Stomach (tissue), 9 donors: ENCODE data around the gene SRL. TPM values are rescaled to one million over a fixed set of nuclear protein-coding genes. Genes with fewer than 3 reads are reported as not detected.

Source experiments
- DNase-seq, 2 donors: peaks; one replicate each; pipeline versions ENCODE4 v3.0.0 to v3.0.0-alpha.2; 2013 to 2019
- H3K27ac ChIP-seq, 5 donors: fragments of 200-600 bp in 4 of 5; sonication (generic) in 4 of 5; one replicate each; pipeline ENCODE4 v1.5.1; 2013 to 2019; ENCODE audit warnings: mild to moderate bottlenecking in 1 of 5, moderate library complexity in 1 of 5
- H3K27me3 ChIP-seq, 3 donors: fragments of 200-600 bp; sonication (generic); one replicate each; pipeline ENCODE4 v1.5.1; 2017 to 2019; ENCODE audit warnings: mixed run types in 1 of 3
- H3K36me3 ChIP-seq, 4 donors: fragments of 200-600 bp; sonication (generic); 1 replicate in 3 of 4; 2 replicates in 1 of 4; pipeline ENCODE4 v1.5.1; 2016 to 2019
- H3K4me1 ChIP-seq, 4 donors: fragments of 200-600 bp; sonication (generic); one replicate each; pipeline ENCODE4 v1.5.1; 2016 to 2019
- H3K4me3 ChIP-seq, 4 donors: fragments of 200-600 bp; sonication (generic) in 3 of 4; one replicate each; pipeline ENCODE4 v1.5.1; 2016 to 2019; ENCODE audit warnings: mild to moderate bottlenecking in 1 of 4
- H3K9me3 ChIP-seq, 4 donors: fragments of 200-600 bp; sonication (generic); one replicate each; pipeline ENCODE4 v1.5.1; 2016 to 2019
- CTCF ChIP-seq, 7 experiments: fragments of 450-650 bp in 4 of 7; fragments of 200-600 bp in 3 of 7; sonication (generic) in 3 of 7; IDR thresholded peaks; one replicate each; pipeline ENCODE4 v1.5.1; 2016 to 2019; ENCODE audit warnings: antibody characterized with exemption in 7 of 7, control low read depth in 2 of 7, mild to moderate bottlenecking in 1 of 7
- EP300 ChIP-seq: sonication (generic); formaldehyde crosslinking; IDR thresholded peaks from one replicate; pipeline ENCODE4 v1.6.1; 2017; ENCODE audit warnings: antibody characterized with exemption
- POLR2A ChIP-seq, 4 donors: fragments of 450-650 bp; IDR thresholded peaks; one replicate each; pipeline ENCODE4 v1.6.1; 2016; ENCODE audit warnings: antibody characterized with exemption in 4 of 4, control low read depth in 2 of 4, mild to moderate bottlenecking in 1 of 4, moderate library complexity in 1 of 4
- POLR2AphosphoS5 ChIP-seq, 3 donors: sonication (generic); formaldehyde crosslinking; IDR thresholded peaks; one replicate each; pipeline ENCODE4 v1.6.1; 2016; ENCODE audit warnings: antibody characterized with exemption in 3 of 3
- WGBS, 5 donors: extraction: QIAGEN DNeasy Blood & Tissue Kit in 3 of 5; methylation state at CpG; one replicate each; pipeline versions ENCODE4 v1.1.5 to v1.1.7; 2013 to 2018; 5-methylcytosine and 5-hydroxymethylcytosine counted together
- intact Hi-C: fragments of 100-400 bp; cut with DNase I; formaldehyde crosslinking; loops from one replicate; pipeline ENCODE4 v1.15.1; 2023; ENCODE audit warnings: low total_unique reads
- polyA plus RNA-seq, 3 donors: library from polyadenylated mRNA; stranded (reverse); fragments of 200-250 nt; gene quantifications; one replicate each; pipeline ENCODE4 v1.2.3, GENCODE V29; 2013
- total RNA-seq, 5 donors: library from RNA; depleted of rRNA; stranded (reverse); fragments of >200 nt; gene quantifications; one replicate each; pipeline versions ENCODE4 v1.1.0 to v1.2.3, GENCODE V29; 2014 to 2016
- donor health status: healthy with polysubstance abuse.
- donor health status: Bipolar disorder and iron deficiency.
- donor health status: healthy.

SRL gene
- total and polyA plus RNA-seq, 8 donors, result 0.31 to 1.5 (median 0.65) TPM; not detected in 4

- Histone ChIP-seq H3K4me3 (no peak overlapping the region), H3K9me3 (no peaks in the 10 kb centered on the region), H3K36me3 (no peaks in the 10 kb centered on the region), H3K27ac (no peak overlapping the region), H3K27me3 (no peaks in the 10 kb centered on the region), H3K4me1 (no peaks in the 10 kb centered on the region)
- no peak for TF ChIP-seq EP300
- no peak for TF ChIP-seq POLR2AphosphoS5 (IDR thresholded peaks at IDR 0.05)
- TF ChIP-seq POLR2A (IDR thresholded peaks at IDR 0.05), result no peak
- TF ChIP-seq CTCF (IDR thresholded peaks at IDR 0.05), result no peak
- 91 to 95% (median 94%) methylated on average over 10 of the region's 10 CpGs for WGBS, 5 donors
- intact Hi-C loops, result no loop called here
- no peak for DNase-seq
Observed at GRCh38 chr16:4147236-4147635, 94.6 kb downstream of the SRL start.

- intact Hi-C loops, result no loop called here
- 68 to 78% (median 71%) methylated on average over 5 of the region's 5 CpGs for WGBS, 5 donors
Observed at GRCh38 chr16:4142268-4142667, 99.6 kb downstream of the SRL start.

GRCh38 chr16:4141604-4142003, 100.3 kb downstream of the SRL start:
- TF ChIP-seq CTCF (IDR thresholded peaks at IDR 0.05), result no peak
- TF ChIP-seq POLR2AphosphoS5 (IDR thresholded peaks at IDR 0.05), result no peak
- TF ChIP-seq POLR2A (IDR thresholded peaks at IDR 0.05), result no peak
- TF ChIP-seq EP300, result no peak
- no peak for DNase-seq
- no peaks in the 10 kb centered on the region for H3K36me3 ChIP-seq
- no peak overlapping the region for H3K4me3 ChIP-seq
- H3K4me1 ChIP-seq, result peaks cover 0 to 3% (median 0%) of the 10 kb centered on the region in 4 donors
- no peaks in the 10 kb centered on the region for H3K27me3 ChIP-seq
- intact Hi-C loops, result no loop called here
- no peak overlapping the region for H3K27ac ChIP-seq
- 92 to 98% (median 96%) methylated on average over 12 of the region's 12 CpGs for WGBS, 5 donors
- H3K9me3 ChIP-seq, result peaks cover 0 to 4% (median 0%) of the 10 kb centered on the region in 4 donors

More at GRCh38 chr16:4142268-4142667, 99.6 kb downstream of the SRL start:
- no peaks in the 10 kb centered on the region for H3K27me3 ChIP-seq
- peaks cover 0 to 4% (median 0%) of the 10 kb centered on the region in 4 donors for H3K9me3 ChIP-seq
- no peak overlapping the region for H3K27ac ChIP-seq
- no peaks in the 10 kb centered on the region for H3K4me1 ChIP-seq
- no peaks in the 10 kb centered on the region for H3K36me3 ChIP-seq
- TF ChIP-seq EP300 (no peak), POLR2A (IDR thresholded peaks at IDR 0.05) (no peak), POLR2AphosphoS5 (IDR thresholded peaks at IDR 0.05) (no peak), CTCF (IDR thresholded peaks at IDR 0.05) (no peak)
- H3K4me3 ChIP-seq, result no peak overlapping the region
- peak in 1 of 2 donors; percentile 12 for DNase-seq

GRCh38 chr16:4140652-4141051, 101.2 kb downstream of the SRL start:
- Histone ChIP-seq H3K27me3 (no peaks in the 10 kb centered on the region), H3K4me3 (no peak overlapping the region), H3K9me3 (peaks cover 0 to 4% (median 0%) of the 10 kb centered on the region in 4 donors), H3K27ac (no peak overlapping the region), H3K36me3 (no peaks in the 10 kb centered on the region), H3K4me1 (peaks cover 0 to 9% (median 0%) of the 10 kb centered on the region in 4 donors)
- intact Hi-C loops, result no loop called here
- DNase-seq, result peak in 1 of 2 donors; percentile 18
- TF ChIP-seq CTCF (IDR thresholded peaks at IDR 0.05) (no peak), EP300 (no peak), POLR2A (IDR thresholded peaks at IDR 0.05) (no peak), POLR2AphosphoS5 (IDR thresholded peaks at IDR 0.05) (no peak)
- WGBS, 5 donors, result 64 to 84% (median 75%) methylated on average over 3 of the region's 3 CpGs
